HPDE6-E6E7 (cell line): ENCODE data around the gene AKT2.

Source experiments
- DNase-seq: peaks from one replicate; pipeline ENCODE4 v3.0.0; 2011; ENCODE audit warnings: missing footprints; ENCODE audit errors: extremely low spot score

Gene AKT2

GRCh38 chr19:40190891-40191835 lies 94.0 kb downstream of the AKT2 start, which contains the start of gene MAP3K10:
Gene MAP3K10 (plus strand): TSS chr19:40191426. CDS start chr19:40192032, 606 bp downstream.
- peak; percentile 63 for DNase-seq

- no peak for DNase-seq
These were observed 100.9 kb downstream of the AKT2 start for GRCh38 chr19:40184273-40184672.
